Measurements from ENCODE around the gene CFAP100.

Gene CFAP100

DNA sequence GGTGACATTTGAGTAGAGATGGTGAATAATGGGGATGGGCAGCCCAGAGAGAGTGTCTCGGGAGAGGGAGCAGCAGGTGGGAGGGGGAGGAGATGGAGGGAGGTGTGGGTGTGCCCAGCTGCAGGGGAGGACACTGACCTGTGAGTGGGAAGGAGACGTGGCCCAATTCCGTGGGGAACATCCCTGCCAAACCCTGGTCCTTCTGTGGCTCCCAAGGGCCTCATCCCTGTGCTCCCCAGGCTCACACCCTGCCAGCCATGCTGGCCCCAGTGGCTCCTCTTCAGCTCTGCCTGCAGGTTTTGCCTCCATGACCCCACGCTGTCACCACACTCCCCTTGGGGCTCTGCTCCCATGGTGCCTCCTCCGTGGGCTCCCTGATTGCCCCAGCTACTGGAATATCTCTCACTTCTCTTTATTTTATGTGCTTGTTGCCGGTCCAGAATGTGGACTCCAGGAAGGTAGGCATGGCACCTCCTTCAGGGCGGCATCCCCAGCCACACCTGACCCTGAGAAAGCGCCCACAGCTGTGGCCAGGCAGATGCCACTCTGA is 7.0 kb downstream of the CFAP100 start:
- Histone ChIP-seq H3K36me3 (ENCODE audit: control insufficient read depth, insufficient read depth, low read length) (no peaks in the 10 kb centered on the region), H3K9ac (ENCODE audit: low read length) (no peak overlapping the region), H3K27me3 (ENCODE audit: control insufficient read depth, insufficient read depth, low read length) (no peaks in the 10 kb centered on the region), H3K9me3 (ENCODE audit: control insufficient read depth, low read length) (no peaks in the 10 kb centered on the region), H3K4me3 (ENCODE audit: low read length) (no peak overlapping the region), H3K4me1 (ENCODE audit: control insufficient read depth, insufficient read depth, low read length) (no peaks in the 10 kb centered on the region)

DNA sequence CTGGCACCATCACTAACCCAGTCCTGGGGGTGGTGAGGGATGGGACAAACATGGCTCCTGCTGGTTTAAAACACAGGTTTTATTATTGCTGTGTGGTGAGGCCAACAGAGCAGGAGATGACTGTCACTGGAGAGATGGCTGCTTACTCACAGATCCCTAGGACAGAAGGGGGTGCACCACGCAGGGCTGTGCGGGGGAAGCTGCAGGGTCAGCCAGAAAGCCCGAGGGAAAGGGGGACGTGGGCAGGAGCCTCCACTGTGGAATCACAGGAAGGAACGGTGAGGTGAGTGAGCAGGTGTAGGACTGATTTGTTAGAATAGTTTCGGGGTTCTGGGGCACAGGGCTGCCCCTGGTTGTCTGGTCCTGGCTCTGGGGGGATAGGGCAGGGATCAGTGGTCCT is 7.5 kb downstream of the CFAP100 start:
- H3K27me3 ChIP-seq (ENCODE audit: control insufficient read depth, insufficient read depth, low read length): no peaks in the 10 kb centered on the region
- H3K9me3 ChIP-seq (ENCODE audit: control insufficient read depth, low read length): no peaks in the 10 kb centered on the region
- H3K36me3 ChIP-seq (ENCODE audit: control insufficient read depth, insufficient read depth, low read length): no peaks in the 10 kb centered on the region
- no peak overlapping the region for H3K4me3 ChIP-seq (ENCODE audit: low read length)
- no peak overlapping the region for H3K9ac ChIP-seq (ENCODE audit: low read length)
- H3K4me1 ChIP-seq (ENCODE audit: control insufficient read depth, insufficient read depth, low read length): no peaks in the 10 kb centered on the region

DNA sequence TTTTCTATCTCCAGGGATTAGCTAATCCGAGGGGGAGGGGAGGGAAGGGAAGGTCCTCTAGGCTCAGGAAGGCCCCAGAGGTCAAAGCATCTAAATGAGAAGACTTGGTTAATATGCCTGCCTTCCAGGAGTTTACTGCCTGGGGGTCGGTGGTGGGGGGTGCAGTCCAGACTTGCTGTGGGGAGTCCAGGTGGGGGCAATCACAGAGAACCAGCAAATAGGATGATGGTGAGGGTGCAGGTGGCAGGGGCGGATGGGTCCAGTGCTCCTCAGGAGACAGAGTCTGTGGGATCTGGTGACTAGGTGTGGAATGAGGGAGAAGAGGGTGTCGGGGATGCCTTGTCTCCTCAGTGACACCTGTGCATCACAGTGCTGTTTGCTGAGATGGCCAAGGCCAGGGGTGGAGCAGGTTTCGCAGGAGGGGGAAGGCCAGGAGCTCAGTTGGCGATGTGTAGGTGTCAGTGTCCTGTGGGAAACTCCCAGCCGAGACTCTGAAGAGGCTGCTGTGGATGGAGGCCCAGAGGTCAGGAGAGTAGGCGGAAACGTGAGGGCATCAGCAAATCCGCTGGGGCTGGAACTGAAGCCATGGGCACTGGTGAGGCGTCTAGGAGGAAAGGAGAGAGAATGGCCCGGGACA is 8.1 kb downstream of the CFAP100 start:
- no peak overlapping the region for H3K9ac ChIP-seq (ENCODE audit: low read length)
- H3K27me3 ChIP-seq (ENCODE audit: control insufficient read depth, insufficient read depth, low read length): no peaks in the 10 kb centered on the region
- no peaks in the 10 kb centered on the region for H3K4me1 ChIP-seq (ENCODE audit: control insufficient read depth, insufficient read depth, low read length)
- H3K4me3 ChIP-seq (ENCODE audit: low read length): no peak overlapping the region
- H3K9me3 ChIP-seq (ENCODE audit: control insufficient read depth, low read length): no peaks in the 10 kb centered on the region
- no peaks in the 10 kb centered on the region for H3K36me3 ChIP-seq (ENCODE audit: control insufficient read depth, insufficient read depth, low read length)

DNA sequence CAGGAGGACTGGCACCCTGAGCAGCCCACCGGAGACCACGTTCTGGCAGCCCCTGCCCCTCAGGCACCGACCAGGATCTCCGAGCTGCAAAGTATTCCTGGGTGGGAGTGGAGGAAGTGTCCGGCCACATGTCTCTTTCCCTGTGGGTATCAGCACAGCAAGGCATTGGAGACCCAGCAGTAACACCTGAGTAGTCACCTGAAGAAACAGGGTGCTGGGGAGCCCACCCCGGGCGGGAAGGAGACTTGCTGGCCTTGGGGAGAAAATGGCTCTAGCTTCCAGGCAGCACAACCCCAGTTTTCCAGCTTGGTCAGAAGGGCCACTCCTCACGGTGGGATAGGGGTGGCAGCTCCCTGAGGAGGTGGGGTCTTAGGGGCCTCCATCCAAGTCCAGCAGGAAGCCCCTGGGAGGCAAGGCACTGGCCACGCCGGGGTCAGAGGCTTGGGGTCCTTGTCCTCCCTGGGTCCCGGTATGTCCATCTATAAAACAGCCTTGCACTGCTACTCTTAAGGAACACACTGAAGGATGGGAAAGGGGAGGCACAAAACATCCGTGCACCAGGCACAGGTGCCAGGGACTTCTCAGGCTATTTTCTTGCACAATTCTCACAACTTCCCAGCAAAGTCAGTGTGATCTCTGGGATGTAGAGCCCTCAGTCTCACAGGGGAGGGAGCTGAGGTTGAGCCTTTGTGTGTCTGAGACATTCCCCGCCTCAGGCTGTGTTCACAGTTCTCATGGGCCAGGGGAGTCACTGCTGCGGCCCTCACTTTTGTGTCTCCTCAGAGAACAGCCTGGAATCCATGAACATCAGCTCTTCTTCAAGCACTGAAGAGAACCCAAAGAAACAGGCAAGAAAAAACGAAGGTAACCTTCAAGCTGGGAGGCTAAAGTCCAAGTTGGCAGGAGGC is 11.9 kb downstream of the CFAP100 start:
- no peak overlapping the region for H3K4me3 ChIP-seq (ENCODE audit: low read length)
- H3K4me1 ChIP-seq (ENCODE audit: control insufficient read depth, insufficient read depth, low read length): no peaks in the 10 kb centered on the region
- H3K27me3 ChIP-seq (ENCODE audit: control insufficient read depth, insufficient read depth, low read length): no peaks in the 10 kb centered on the region
- H3K9ac ChIP-seq (ENCODE audit: low read length): no peak overlapping the region
- no peaks in the 10 kb centered on the region for H3K36me3 ChIP-seq (ENCODE audit: control insufficient read depth, insufficient read depth, low read length)
- H3K9me3 ChIP-seq (ENCODE audit: control insufficient read depth, low read length): no peaks in the 10 kb centered on the region

DNA sequence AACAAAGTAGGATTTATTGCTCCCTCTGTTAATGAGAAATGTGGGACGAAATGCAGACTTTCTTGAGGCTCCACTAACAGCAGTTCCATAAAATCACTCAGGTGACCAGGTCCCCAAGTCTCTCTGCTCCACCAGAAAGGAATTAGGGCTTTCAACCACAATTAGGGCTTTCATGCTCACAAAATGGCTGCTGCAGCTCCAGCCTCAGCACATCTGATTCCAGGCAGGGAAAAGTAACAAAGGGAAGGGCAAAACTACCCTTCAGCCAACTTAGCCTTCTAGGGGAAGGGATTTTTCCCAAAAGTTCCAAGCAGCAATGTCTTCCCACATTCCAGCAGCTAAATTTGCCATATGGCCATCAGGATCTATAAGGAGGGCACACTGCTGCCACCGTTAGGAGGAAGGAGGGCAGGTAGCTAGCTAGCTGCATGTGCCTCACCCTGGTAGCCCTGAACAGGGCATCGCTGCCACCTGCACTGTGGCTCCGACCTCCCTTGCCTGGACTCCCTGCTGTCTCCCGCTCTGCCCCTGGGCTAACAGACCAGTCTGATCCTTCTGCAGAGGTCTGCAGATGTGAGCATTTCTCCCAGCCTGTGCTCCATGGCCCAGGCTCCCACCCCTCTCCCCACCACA is 12.8 kb downstream of the CFAP100 start:
- H3K9ac ChIP-seq (ENCODE audit: low read length): no peak overlapping the region
- H3K4me1 ChIP-seq (ENCODE audit: control insufficient read depth, insufficient read depth, low read length): no peaks in the 10 kb centered on the region
- H3K27me3 ChIP-seq (ENCODE audit: control insufficient read depth, insufficient read depth, low read length): no peaks in the 10 kb centered on the region
- H3K4me3 ChIP-seq (ENCODE audit: low read length): no peak overlapping the region
- no peaks in the 10 kb centered on the region for H3K9me3 ChIP-seq (ENCODE audit: control insufficient read depth, low read length)
- no peaks in the 10 kb centered on the region for H3K36me3 ChIP-seq (ENCODE audit: control insufficient read depth, insufficient read depth, low read length)

DNA sequence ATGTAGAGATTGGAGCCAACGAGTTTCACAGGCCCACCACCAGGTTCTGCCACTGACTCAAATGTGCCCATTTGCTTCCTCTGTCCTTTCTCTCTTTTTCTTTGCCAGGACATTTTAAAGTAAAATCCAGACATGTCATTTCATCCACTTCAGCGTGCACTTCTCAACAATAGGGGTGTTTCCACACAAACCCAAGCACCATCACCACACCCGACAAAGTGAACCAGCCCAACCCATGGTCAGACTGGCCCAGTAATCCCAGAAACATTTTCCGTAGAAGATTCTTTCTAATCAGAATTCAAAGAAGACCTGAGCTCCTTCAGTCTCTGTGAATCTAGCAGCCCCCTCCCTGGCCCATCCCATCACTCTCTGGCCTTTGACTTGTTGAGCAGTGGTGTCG is 13.4 kb downstream of the CFAP100 start:
- Histone ChIP-seq H3K27me3 (ENCODE audit: control insufficient read depth, insufficient read depth, low read length) (no peaks in the 10 kb centered on the region), H3K4me1 (ENCODE audit: control insufficient read depth, insufficient read depth, low read length) (no peaks in the 10 kb centered on the region), H3K9ac (ENCODE audit: low read length) (no peak overlapping the region), H3K4me3 (ENCODE audit: low read length) (no peak overlapping the region), H3K36me3 (ENCODE audit: control insufficient read depth, insufficient read depth, low read length) (no peaks in the 10 kb centered on the region), H3K9me3 (ENCODE audit: control insufficient read depth, low read length) (no peaks in the 10 kb centered on the region)

DNA sequence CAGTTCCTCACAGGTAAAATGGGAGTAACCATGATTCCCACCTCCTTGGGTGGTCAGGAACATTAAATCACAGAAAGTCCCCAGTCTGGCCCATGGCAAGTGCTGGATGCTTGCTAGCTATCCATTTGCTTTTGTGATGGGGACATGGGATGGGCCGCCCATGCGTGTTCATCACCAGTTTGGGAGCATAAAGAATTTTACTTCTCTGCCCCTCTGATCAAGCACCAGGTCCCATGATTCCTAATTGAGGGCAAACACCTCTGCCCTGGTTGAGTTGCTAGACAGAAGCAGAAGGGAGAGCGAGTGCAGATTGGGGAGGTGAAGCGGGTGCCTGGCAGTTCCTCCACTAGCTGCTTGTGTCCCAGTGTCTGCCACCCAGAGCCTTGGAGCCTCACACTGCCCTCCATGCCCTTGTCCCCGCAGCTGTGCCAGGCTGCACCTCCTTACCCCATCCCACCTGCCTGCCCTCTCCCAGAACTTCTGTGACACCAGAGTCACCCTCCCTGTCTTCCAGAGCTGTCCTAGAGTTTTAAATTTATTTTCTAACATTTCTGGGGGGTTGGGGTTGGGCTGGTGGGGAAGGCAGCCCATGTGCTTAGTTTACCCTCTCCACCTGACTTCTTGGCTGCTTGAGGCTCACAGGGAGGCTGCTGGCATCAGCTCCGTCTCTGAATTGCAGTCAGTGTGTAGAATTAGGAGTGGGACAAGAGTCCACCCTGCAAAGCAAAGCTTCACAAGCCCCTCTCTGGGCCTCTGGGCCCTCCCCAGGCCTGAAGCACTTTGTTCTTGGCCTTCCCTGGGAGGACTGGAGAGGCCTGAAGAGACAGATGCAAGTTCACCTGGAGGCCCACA is 18.4 kb downstream of the CFAP100 start:
- no peaks in the 10 kb centered on the region for H3K9me3 ChIP-seq (ENCODE audit: control insufficient read depth, low read length)
- H3K4me1 ChIP-seq (ENCODE audit: control insufficient read depth, insufficient read depth, low read length): no peaks in the 10 kb centered on the region
- H3K27me3 ChIP-seq (ENCODE audit: control insufficient read depth, insufficient read depth, low read length): peaks cover 18% of the 10 kb centered on the region

DNA sequence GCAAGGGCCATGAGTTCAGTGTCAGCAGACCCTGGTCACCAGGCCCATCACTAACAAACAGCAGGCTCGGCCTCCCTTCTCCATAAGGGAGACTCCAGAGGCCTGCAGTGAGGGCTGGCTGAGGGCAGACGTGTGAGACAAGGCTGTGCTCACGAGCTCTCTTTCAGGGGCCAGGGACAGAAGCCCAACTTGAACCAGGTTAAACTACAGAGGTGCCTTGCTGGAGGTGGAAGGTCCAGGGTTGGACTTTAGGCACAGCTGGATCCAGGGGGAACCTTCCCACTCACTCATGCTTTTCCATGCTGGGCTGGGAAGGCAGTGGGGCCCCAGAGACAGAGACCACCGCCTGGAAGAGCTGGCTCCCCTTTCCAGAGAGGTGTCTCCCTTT is 19.0 kb downstream of the CFAP100 start:
- Histone ChIP-seq H3K4me3 (ENCODE audit: low read length) (no peak overlapping the region), H3K36me3 (ENCODE audit: control insufficient read depth, insufficient read depth, low read length) (no peaks in the 10 kb centered on the region), H3K27me3 (ENCODE audit: control insufficient read depth, insufficient read depth, low read length) (peaks cover 18% of the 10 kb centered on the region), H3K4me1 (ENCODE audit: control insufficient read depth, insufficient read depth, low read length) (no peaks in the 10 kb centered on the region), H3K9ac (ENCODE audit: low read length) (no peak overlapping the region), H3K9me3 (ENCODE audit: control insufficient read depth, low read length) (no peaks in the 10 kb centered on the region)

More for the DNA sequence above, 18.4 kb downstream of the CFAP100 start:
- Histone ChIP-seq H3K9ac (ENCODE audit: low read length) (no peak overlapping the region), H3K36me3 (ENCODE audit: control insufficient read depth, insufficient read depth, low read length) (no peaks in the 10 kb centered on the region), H3K4me3 (ENCODE audit: low read length) (no peak overlapping the region)

DNA sequence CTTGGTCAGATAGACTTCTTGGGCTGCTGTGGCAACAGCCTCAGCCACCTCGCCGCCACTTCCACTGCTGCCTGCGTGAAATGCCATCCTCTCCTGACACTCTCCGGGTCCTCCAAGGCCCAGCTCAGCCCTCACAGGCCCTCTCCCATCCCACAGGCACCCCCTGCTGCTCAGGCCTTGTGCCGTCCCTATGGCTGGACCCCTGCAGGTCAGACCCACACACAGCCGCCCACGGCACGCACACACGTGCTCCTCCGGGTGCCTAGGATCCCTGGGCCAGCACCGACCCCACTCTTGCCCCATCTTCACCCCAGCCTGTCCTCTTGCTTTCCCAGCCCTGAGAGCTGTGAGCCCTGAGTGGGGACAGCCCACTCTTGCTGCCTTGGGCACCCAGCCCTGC is 19.7 kb downstream of the CFAP100 start:
- Histone ChIP-seq H3K27me3 (ENCODE audit: control insufficient read depth, insufficient read depth, low read length) (peaks cover 18% of the 10 kb centered on the region), H3K4me3 (ENCODE audit: low read length) (no peak overlapping the region), H3K9me3 (ENCODE audit: control insufficient read depth, low read length) (no peaks in the 10 kb centered on the region), H3K9ac (ENCODE audit: low read length) (no peak overlapping the region), H3K36me3 (ENCODE audit: control insufficient read depth, insufficient read depth, low read length) (no peaks in the 10 kb centered on the region), H3K4me1 (ENCODE audit: control insufficient read depth, insufficient read depth, low read length) (no peaks in the 10 kb centered on the region)

DNA sequence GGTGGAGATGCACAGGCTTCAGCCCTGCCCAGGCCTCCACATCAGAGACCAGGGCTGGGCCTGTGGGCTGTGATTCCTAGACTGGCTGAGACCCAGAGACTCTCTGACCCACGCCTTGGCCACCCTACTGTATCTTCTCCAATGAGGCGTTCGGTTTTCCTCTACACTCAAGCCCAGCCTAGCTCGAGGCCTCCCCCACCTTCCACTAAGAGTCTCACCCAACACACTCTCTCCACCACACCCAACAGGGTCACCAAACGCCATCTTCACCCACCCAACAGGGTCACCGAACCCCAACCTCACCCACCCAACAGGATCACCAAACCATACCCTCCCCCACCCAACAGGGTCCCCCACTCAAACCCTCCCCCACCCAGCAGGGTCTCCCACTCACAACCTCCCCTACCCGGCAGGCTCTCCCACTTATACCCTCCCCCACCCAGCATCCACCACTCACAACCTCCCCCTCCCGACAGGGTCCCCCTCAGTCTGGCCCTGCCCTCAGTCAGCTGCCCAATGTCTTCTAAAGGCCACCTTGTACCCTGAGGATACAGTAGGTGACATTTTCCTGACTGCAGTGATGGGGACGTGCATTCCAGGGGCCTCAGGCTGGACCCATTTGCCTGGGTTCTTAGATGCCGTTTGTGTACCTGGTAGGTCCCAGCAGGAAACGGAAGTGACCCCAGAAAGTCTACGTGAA is 20.4 kb downstream of the CFAP100 start:
- no peaks in the 10 kb centered on the region for H3K4me1 ChIP-seq (ENCODE audit: control insufficient read depth, insufficient read depth, low read length)
- H3K4me3 ChIP-seq (ENCODE audit: low read length): no peak overlapping the region
- H3K9ac ChIP-seq (ENCODE audit: low read length): no peak overlapping the region
- H3K36me3 ChIP-seq (ENCODE audit: control insufficient read depth, insufficient read depth, low read length): no peaks in the 10 kb centered on the region
- no peaks in the 10 kb centered on the region for H3K9me3 ChIP-seq (ENCODE audit: control insufficient read depth, low read length)
- peaks cover 18% of the 10 kb centered on the region for H3K27me3 ChIP-seq (ENCODE audit: control insufficient read depth, insufficient read depth, low read length)
